GM11168 (cell line): ENCODE measurements around the gene GAGE12C.
"Not testable (repeated sequence)": the region's sequence is repeated elsewhere in the genome, so short reads cannot be mapped to it uniquely, and the experiment has no call there.

ENCODE experiments used
- in situ Hi-C: fragments of 300-500 bp; cut with MboI; formaldehyde crosslinking; loops from one replicate; pipeline ENCODE4 v1.12.0; 2022; ENCODE audit warnings: low sequenced_read_pairs; ENCODE audit not compliant: unreplicated experiment

GAGE12C gene

GRCh38 chrX:49531877-49532276 lies at the start of gene GAGE12C:
Gene GAGE12C, plus strand, starts transcription at chrX:49532177. Its CDS starts 1,155 bp downstream, at chrX:49533332.
- in situ Hi-C loops: not testable (repeated sequence)

GRCh38 chrX:49541433-49541832 lies 9.5 kb downstream of the GAGE12C start, which contains the start of gene GAGE12D:
Gene GAGE12D, plus strand, starts transcription at chrX:49541733. Its CDS starts 1,155 bp downstream, at chrX:49542888.
- in situ Hi-C loops: not testable (repeated sequence)

- in situ Hi-C loops: not testable (repeated sequence)
Observed at GRCh38 chrX:49550989-49551388, 19.0 kb downstream of the GAGE12C start, which contains the start of gene GAGE12E. Gene GAGE12E, plus strand, starts transcription at chrX:49551289. Its CDS starts 1,155 bp downstream, at chrX:49552444.

GRCh38 chrX:49560542-49560941 lies 28.6 kb downstream of the GAGE12C start, which contains the start of gene GAGE12F:
Gene GAGE12F, plus strand, starts transcription at chrX:49560842. Its CDS starts 1,155 bp downstream, at chrX:49561997.
- in situ Hi-C loops: not testable (repeated sequence)

GRCh38 chrX:49568728-49569127 lies 36.8 kb downstream of the GAGE12C start:
- in situ Hi-C loops: not testable (repeated sequence)

GRCh38 chrX:49569152-49569551 lies 37.2 kb downstream of the GAGE12C start:
- in situ Hi-C loops: not testable (repeated sequence)

GRCh38 chrX:49570100-49570499 lies 38.1 kb downstream of the GAGE12C start, which contains the start of gene GAGE12G:
Gene GAGE12G, plus strand, starts transcription at chrX:49570400. Its CDS starts 1,155 bp downstream, at chrX:49571555.
- in situ Hi-C loops: not testable (repeated sequence)

- in situ Hi-C loops: not testable (repeated sequence)
Observed at GRCh38 chrX:49579649-49580048, 47.7 kb downstream of the GAGE12C start, which contains the start of gene GAGE12H. Gene GAGE12H, plus strand, starts transcription at chrX:49579949. Its CDS starts 1,155 bp downstream, at chrX:49581104.
